Stimulated activated naive B cell treated with anti-CD40 and anti-IgM and Interleukin-4, amounts not matched to agents 10 μg/mL and 1 μg/mL and 100 μg/mL, for 72 hours (primary cell): ENCODE measurements around the gene HSPA4L.

Source experiments
- ATAC-seq, 2 donors: fragments of 150-1000 bp; cut with Tn5 transposase; replicated peaks; 2 replicates each; pipeline ENCODE4 v1.10.0; 2021; ENCODE audit warnings: moderate library complexity in 1 of 2
- DNase-seq: peaks from one replicate; pipeline ENCODE4 v3.0.0; 2021
- H3K27ac Mint-ChIP-seq: one replicate; pipeline ENCODE4 v1.8.0; 2022; ENCODE audit warnings: mild to moderate bottlenecking, mixed read lengths
- H3K27me3 Mint-ChIP-seq, 2 donors: one replicate each; pipeline ENCODE4 v1.8.0; 2022; ENCODE audit warnings: mixed read lengths in 2 of 2
- H3K36me3 Mint-ChIP-seq, 2 donors: one replicate each; pipeline ENCODE4 v1.8.0; 2022; ENCODE audit warnings: mixed read lengths in 2 of 2, mild to moderate bottlenecking in 1 of 2
- H3K4me1 Mint-ChIP-seq, 2 donors: one replicate each; pipeline ENCODE4 v1.8.0; 2022; ENCODE audit warnings: mixed read lengths in 2 of 2, mild to moderate bottlenecking in 1 of 2
- H3K4me3 Mint-ChIP-seq, 2 donors: one replicate each; pipeline ENCODE4 v1.8.0; 2022; ENCODE audit warnings: mild to moderate bottlenecking in 2 of 2, mixed read lengths in 2 of 2, moderate library complexity in 1 of 2
- H3K9me3 Mint-ChIP-seq, 2 donors: one replicate each; pipeline ENCODE4 v1.8.0; 2022; ENCODE audit warnings: mixed read lengths in 2 of 2, mild to moderate bottlenecking in 1 of 2

The HSPA4L gene

GRCh38 chr4:127822430-127822829, 40.3 kb downstream of the HSPA4L start:
- H3K27me3 Mint-ChIP-seq: no peaks in the 10 kb centered on the region
- H3K36me3 Mint-ChIP-seq: no peaks in the 10 kb centered on the region
- no peaks in the 10 kb centered on the region for H3K9me3 Mint-ChIP-seq
- no peaks in the 10 kb centered on the region for H3K4me1 Mint-ChIP-seq
- no peak for ATAC-seq
- no peak overlapping the region for H3K4me3 Mint-ChIP-seq
- no peak overlapping the region for H3K27ac Mint-ChIP-seq
- no peak for DNase-seq

DNA sequence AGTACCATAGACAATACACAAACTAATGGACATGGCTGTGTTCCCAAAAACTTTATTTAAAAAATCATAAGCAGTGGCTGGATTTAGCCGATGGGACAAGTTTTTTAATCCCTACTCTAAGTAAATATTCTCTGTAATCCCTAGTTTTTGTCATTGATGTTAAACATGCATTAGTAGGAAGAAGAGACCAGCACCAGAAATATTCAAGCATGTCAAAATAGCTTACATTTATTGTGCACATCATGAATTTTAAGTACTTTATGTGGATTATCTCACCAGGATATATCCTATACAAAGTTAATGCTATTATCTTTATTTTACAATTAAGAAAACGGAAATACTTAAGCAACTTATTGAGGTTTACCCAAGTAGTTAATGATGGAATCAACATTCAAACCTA, 46.0 kb downstream of the HSPA4L start:
- no peaks in the 10 kb centered on the region for H3K9me3 Mint-ChIP-seq
- H3K4me3 Mint-ChIP-seq: no peak overlapping the region
- peaks cover 7 to 21% of the 10 kb centered on the region in 2 donors for H3K4me1 Mint-ChIP-seq
- DNase-seq (no peak), ATAC-seq (no peak)
- H3K27me3 Mint-ChIP-seq: no peaks in the 10 kb centered on the region
- H3K36me3 Mint-ChIP-seq: no peaks in the 10 kb centered on the region
- H3K27ac Mint-ChIP-seq: no peak overlapping the region

DNA sequence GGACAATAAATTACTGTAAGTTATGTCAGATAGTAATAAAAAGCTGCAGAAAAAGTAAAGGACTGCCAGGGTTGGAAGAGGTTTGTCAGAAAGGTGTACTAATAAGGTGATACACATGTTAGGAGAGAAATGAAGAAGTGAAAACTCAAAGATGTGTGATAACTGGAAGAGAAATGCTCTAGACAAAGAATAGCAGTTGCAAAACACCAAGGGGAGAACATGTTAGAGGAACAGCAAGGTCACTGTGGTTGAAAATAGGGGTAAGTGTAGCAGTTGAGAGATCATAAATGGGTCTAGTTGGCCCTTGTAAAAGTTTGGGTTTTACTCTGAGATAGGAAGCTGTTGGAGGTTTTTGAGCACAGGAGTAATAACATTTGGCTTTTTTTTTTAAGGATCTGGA, 46.9 kb downstream of the HSPA4L start:
- H3K4me1 Mint-ChIP-seq: peaks cover 7 to 21% of the 10 kb centered on the region in 2 donors
- ATAC-seq (peak; percentile 92 to 93), DNase-seq (no peak)
- H3K9me3 Mint-ChIP-seq: no peaks in the 10 kb centered on the region
- H3K36me3 Mint-ChIP-seq: no peaks in the 10 kb centered on the region
- H3K27ac Mint-ChIP-seq: no peak overlapping the region
- H3K4me3 Mint-ChIP-seq: no peak overlapping the region
- H3K27me3 Mint-ChIP-seq: no peaks in the 10 kb centered on the region

GRCh38 chr4:127832585-127832984, 50.5 kb downstream of the HSPA4L start:
- no peaks in the 10 kb centered on the region for H3K9me3 Mint-ChIP-seq
- DNase-seq (no peak), ATAC-seq (peak; percentile 77 to 81)
- peaks cover 7 to 21% of the 10 kb centered on the region in 2 donors for H3K4me1 Mint-ChIP-seq
- H3K36me3 Mint-ChIP-seq: no peaks in the 10 kb centered on the region
- H3K4me3 Mint-ChIP-seq: no peak overlapping the region
- no peaks in the 10 kb centered on the region for H3K27me3 Mint-ChIP-seq
- no peak overlapping the region for H3K27ac Mint-ChIP-seq

DNA sequence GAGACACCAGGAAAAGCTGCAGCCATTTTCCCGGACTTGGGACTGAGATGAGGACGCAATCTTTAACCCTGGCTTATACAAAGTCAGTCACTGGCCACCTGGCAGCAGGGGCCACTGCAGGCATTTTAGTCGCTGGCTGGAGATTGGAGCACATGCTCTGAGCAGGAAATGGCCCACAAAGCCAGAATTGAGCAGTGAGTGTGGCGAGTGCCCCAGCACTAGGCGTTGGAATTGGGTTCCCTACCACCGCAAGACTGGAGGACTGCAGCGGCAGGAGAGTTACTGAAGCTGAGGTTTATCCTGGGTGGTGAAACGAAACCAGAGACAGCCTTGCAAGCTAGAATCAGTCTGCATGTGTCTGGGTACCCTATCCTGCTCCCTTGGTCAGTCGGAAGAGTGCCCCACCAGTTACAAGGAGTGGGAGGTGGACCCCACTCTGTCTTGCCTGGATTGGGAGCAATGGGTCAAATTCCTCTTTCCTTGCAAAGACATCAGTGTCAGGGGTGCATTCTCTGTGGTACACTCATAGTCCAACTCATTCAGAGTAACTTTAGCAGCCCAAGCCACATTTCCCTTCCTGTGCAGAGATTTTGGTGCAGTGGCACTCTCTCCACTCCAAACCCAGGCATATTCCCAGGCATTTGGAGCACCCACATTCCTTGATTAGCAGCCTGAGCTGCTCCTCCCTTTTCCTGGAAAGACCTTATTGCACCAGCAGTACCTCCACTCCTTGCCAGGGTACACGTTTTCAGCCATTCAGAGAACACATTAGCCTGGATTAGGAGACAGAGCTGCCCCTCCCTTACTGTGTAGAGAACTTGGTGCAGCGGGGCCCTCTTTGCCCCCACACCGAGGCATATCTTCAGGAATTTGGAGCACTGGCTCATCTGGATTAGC, 61.8 kb downstream of the HSPA4L start:
- H3K4me1 Mint-ChIP-seq: no peaks in the 10 kb centered on the region
- H3K9me3 Mint-ChIP-seq: peaks cover 15 to 23% of the 10 kb centered on the region in 2 donors
- no peak overlapping the region for H3K4me3 Mint-ChIP-seq
- no peak overlapping the region for H3K27ac Mint-ChIP-seq
- H3K36me3 Mint-ChIP-seq: peaks cover 29 to 50% of the 10 kb centered on the region in 2 donors
- ATAC-seq (no peak), DNase-seq (no peak)
- H3K27me3 Mint-ChIP-seq: no peaks in the 10 kb centered on the region

DNA sequence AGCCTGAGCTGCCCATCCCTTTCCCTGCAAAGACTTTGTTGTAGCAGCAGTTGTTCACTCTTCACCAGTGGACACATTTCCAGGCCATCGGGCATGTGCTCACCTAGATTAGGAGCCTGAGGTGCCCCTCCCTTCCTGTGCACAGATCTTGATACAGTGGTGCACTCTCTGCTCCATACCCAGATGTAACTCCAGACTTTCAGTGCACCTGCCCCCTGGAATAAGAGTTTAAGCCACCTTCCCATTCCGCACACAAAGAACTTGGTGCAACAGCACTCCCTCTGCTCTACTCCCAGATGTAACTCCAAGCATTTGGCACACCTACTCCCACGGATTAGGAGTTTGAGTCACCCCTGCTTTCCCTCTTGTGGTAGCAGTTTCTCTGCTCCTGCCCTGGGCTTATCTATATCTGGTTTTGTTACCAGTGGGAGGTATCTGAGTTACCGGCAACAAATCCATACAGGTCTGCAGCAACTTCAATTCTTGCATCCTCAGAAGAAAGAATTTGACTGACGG, 62.5 kb downstream of the HSPA4L start:
- ATAC-seq (no peak), DNase-seq (no peak)
- Mint-ChIP-seq H3K27me3 (no peaks in the 10 kb centered on the region), H3K27ac (no peak overlapping the region), H3K9me3 (peaks cover 19 to 27% of the 10 kb centered on the region in 2 donors), H3K4me3 (no peak overlapping the region), H3K36me3 (peaks cover 33 to 55% of the 10 kb centered on the region in 2 donors), H3K4me1 (no peaks in the 10 kb centered on the region)

GRCh38 chr4:127846061-127846460, 63.9 kb downstream of the HSPA4L start:
- peaks cover 45 to 68% of the 10 kb centered on the region in 2 donors for H3K36me3 Mint-ChIP-seq
- H3K27ac Mint-ChIP-seq: no peak overlapping the region
- no peak overlapping the region for H3K4me3 Mint-ChIP-seq
- H3K27me3 Mint-ChIP-seq: no peaks in the 10 kb centered on the region
- H3K4me1 Mint-ChIP-seq: no peaks in the 10 kb centered on the region
- peaks cover 29 to 36% of the 10 kb centered on the region in 2 donors for H3K9me3 Mint-ChIP-seq
- DNase-seq (no peak), ATAC-seq (no peak)

- Mint-ChIP-seq H3K27ac (no peak overlapping the region), H3K27me3 (no peaks in the 10 kb centered on the region), H3K4me3 (no peak overlapping the region), H3K9me3 (peaks cover 33 to 43% of the 10 kb centered on the region in 2 donors), H3K36me3 (peaks cover 51 to 75% of the 10 kb centered on the region in 2 donors), H3K4me1 (no peaks in the 10 kb centered on the region)
- ATAC-seq (no peak), DNase-seq (no peak)
Measured at GRCh38 chr4:127846765-127847164, 64.6 kb downstream of the HSPA4L start.

GRCh38 chr4:127849505-127850234, 67.5 kb downstream of the HSPA4L start:
- Mint-ChIP-seq H3K27me3 (no peaks in the 10 kb centered on the region), H3K36me3 (peaks cover 56 to 67% of the 10 kb centered on the region in 2 donors), H3K4me1 (no peaks in the 10 kb centered on the region), H3K4me3 (no peak overlapping the region), H3K9me3 (peaks cover 38 to 47% of the 10 kb centered on the region in 2 donors), H3K27ac (no peak overlapping the region)
- DNase-seq (no peak), ATAC-seq (no peak)

DNA sequence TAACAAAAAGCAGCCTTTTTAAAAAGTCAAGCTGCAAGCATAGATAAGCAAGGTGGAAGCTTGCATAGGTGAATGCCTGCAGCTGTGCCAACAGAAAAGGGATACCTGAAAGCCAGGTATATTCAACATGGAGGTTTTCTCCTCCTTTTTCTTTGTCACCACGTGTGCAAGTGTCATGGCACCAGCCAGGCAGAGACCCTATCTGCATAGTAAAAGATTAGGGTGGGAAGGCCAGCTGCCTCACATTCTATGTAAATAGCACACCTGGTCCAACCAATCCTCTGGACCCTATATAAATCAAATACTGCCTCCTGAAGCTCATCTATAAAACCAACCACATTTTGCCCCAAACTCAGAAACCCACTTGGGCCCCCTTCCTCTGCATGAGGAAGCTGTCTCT, 70.5 kb downstream of the HSPA4L start:
- H3K9me3 Mint-ChIP-seq: peaks cover 28 to 39% of the 10 kb centered on the region in 2 donors
- peaks cover 43 to 58% of the 10 kb centered on the region in 2 donors for H3K36me3 Mint-ChIP-seq
- H3K27ac Mint-ChIP-seq: no peak overlapping the region
- ATAC-seq: no peak
- no peak overlapping the region for H3K4me3 Mint-ChIP-seq
- H3K27me3 Mint-ChIP-seq: no peaks in the 10 kb centered on the region
- no peak for DNase-seq
- peaks cover 5 to 11% of the 10 kb centered on the region in 2 donors for H3K4me1 Mint-ChIP-seq

GRCh38 chr4:127856196-127856812, 74.2 kb downstream of the HSPA4L start:
- Mint-ChIP-seq H3K4me1 (peaks cover 8 to 17% of the 10 kb centered on the region in 2 donors), H3K27ac (no peak overlapping the region), H3K27me3 (no peaks in the 10 kb centered on the region), H3K36me3 (peaks cover 29 to 49% of the 10 kb centered on the region in 2 donors), H3K9me3 (peaks cover 20 to 23% of the 10 kb centered on the region in 2 donors), H3K4me3 (no peak overlapping the region)
- ATAC-seq (no peak), DNase-seq (no peak)

DNA sequence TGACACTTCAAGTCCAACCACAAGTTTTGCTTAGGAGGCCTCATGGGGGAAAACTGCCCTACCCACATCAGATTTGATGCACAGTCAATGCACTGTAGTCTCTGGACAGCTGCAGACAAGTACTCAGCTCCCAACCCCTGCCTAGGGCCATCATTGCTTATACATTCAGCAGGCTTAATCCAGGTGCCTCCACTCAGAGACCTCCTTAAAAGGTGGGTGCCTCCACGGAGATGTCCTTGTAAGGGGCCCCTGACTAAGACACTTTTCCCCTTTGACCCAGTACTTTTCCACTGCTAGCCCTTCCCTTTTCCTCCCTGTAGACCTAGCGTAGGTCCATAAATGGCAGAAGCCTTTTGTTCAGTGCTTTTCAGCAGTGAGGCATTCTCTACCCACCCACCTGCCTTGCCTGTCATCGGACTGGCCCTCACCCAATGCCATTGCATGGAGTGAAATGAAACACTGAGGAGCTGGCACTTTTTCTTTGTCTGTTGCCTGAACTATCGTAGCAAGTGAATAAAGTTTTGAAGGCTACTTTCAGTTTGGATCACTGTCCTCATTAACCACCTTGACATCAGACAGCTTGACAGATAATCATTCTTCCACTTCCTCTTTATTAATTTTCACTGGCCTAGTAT, 74.8 kb downstream of the HSPA4L start:
- ATAC-seq (peak; percentile 36), DNase-seq (no peak)
- Mint-ChIP-seq H3K36me3 (peaks cover 27 to 45% of the 10 kb centered on the region in 2 donors), H3K27ac (no peak overlapping the region), H3K4me3 (peak overlapping the region; percentile 43 to 61), H3K4me1 (peaks cover 8 to 17% of the 10 kb centered on the region in 2 donors), H3K27me3 (no peaks in the 10 kb centered on the region), H3K9me3 (peaks cover 15 to 19% of the 10 kb centered on the region in 2 donors)

DNA sequence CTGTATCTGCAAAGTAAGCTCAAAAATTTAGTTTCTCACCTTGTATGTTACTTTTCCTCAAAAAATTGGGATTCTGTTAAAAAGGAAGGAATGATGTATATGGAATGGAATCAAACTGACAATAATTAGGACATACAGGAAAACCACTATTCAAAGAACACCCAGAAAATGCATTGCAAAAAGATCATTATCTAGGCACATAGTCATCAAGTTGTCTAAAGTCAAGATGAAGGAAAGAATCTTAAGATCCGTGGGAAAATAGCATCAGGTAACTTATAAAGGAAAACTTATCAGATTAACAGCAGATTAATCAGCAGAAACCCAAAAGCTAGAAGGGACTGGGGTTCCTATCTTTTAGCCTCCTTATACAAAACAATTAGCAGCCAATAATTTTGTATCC, 75.5 kb downstream of the HSPA4L start:
- Mint-ChIP-seq H3K36me3 (peaks cover 32 to 52% of the 10 kb centered on the region in 2 donors), H3K4me1 (peaks cover 8 to 17% of the 10 kb centered on the region in 2 donors), H3K27ac (no peak overlapping the region), H3K9me3 (peaks cover 18 to 19% of the 10 kb centered on the region in 2 donors), H3K27me3 (no peaks in the 10 kb centered on the region), H3K4me3 (no peak overlapping the region)
- ATAC-seq (no peak), DNase-seq (no peak)

GRCh38 chr4:127868196-127868595, 86.1 kb downstream of the HSPA4L start:
- DNase-seq (no peak), ATAC-seq (no peak)
- Mint-ChIP-seq H3K4me1 (peaks cover 3 to 7% of the 10 kb centered on the region in 2 donors), H3K27ac (no peak overlapping the region), H3K27me3 (no peaks in the 10 kb centered on the region), H3K4me3 (no peak overlapping the region), H3K36me3 (peaks cover 4 to 5% of the 10 kb centered on the region in 2 donors), H3K9me3 (peaks cover 0 to 1% of the 10 kb centered on the region in 2 donors)
